ENCODE data around the gene ADGRV1.
"Not testable (repeated sequence)": the region's sequence is repeated elsewhere in the genome, so short reads cannot be mapped to it uniquely, and the experiment has no call there.

ADGRV1 gene

DNA sequence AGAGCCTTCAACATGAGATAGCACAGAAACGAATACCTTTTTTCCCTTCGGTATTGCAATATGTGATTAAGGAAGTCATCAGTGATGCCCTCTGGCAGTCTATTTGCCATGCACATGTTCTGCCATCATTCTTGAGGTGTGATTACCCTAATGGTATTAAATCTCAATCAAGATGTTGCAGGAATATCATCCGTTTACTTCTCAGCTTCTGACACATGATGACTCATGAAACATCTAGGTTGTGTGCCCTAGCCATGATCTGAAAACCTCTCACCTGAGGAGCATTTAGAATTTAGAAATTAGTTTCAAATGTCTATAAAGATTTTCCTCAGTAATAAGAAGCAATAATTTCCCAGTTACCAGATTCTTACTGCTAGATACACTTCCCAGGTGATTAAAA is 209.1 kb downstream of the ADGRV1 start:
- no peak for TF ChIP-seq CTCF (IDR thresholded peaks at IDR 0.05; ENCODE audit: insufficient read depth, missing control alignments)
- DNase-seq (ENCODE audit: insufficient read length, low spot score) (no peak), FAIRE-seq (no peak)

DNA sequence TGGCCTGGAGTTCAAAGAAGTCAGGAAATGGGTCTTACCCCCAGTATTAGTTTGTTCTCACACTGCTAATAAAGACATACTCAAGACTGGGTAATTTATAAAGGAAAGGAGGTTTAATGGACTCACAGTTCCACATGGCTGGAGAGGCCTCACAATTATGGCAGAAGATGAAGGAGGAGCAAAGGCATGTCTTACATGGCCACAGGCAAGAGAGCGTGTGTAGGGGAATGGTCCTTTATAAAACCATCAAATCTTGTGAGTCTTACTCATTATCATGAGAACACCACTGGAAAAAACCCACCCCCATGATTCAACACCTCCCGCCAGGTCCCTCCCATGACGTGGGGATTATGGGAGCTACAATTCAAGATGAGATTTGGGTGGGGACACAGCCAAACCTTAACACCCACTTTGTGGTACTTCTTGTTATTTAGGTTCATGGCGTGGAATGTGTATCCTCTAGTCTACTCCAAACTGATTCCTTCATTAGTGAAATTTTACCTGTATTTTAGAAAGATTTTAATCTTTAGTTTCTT is 211.5 kb downstream of the ADGRV1 start:
- not testable (repeated sequence) for FAIRE-seq; DNase-seq (ENCODE audit: insufficient read length, low spot score)

GRCh38 chr5:90777959-90778358 is 219.4 kb downstream of the ADGRV1 start:
- no peak for TF ChIP-seq CTCF (IDR thresholded peaks at IDR 0.05; ENCODE audit: insufficient read depth, missing control alignments)
- DNase-seq (ENCODE audit: insufficient read length, low spot score): no peak
- FAIRE-seq: no peak

DNA sequence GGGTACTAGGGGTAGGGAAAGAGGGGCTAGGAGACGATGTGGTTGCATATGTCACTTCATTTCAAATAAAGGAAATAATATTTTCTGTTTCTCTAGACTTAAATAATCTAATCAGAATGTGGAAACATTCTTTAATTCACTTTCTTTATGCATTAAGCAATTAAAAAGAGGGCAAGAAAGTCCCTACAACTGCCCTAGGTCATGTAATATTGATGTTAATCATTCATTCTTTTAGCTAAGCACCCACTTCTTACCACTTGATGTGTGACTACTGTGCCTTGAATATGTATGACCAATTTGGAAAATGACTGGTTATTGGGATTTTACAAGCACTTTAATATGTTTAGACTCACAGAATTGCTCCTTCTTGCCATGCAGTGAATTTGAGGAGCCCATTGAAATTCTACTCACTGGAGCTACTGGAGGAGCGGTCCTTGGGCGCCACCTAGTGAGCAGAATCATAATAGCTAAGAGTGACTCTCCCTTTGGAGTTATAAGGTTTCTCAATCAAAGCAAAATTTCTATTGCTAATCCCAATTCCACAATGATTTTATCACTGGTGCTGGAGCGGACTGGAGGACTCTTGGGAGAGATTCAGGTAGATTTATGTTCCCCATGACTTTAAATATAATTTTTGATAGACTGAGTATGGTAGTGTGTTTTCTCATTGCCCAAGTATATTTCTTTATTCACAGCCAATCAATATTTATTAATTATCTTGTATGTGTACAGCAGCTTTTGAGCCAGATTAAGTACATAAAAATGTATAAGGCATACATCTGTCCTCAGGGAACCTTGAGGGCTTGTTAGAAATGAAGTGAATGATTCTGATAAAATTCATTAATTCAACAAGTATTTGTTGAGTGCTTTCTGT is 225.1 kb downstream of the ADGRV1 start:
- DNase-seq (ENCODE audit: insufficient read length, low spot score) (no peak), FAIRE-seq (no peak)
- peak; percentile 93 for TF ChIP-seq CTCF (IDR thresholded peaks at IDR 0.05; ENCODE audit: insufficient read depth, missing control alignments)

- TF ChIP-seq CTCF (IDR thresholded peaks at IDR 0.05; ENCODE audit: insufficient read depth, missing control alignments): no peak
- FAIRE-seq (no peak), DNase-seq (ENCODE audit: insufficient read length, low spot score) (no peak)
Measured at GRCh38 chr5:90786756-90787155, 228.2 kb downstream of the ADGRV1 start.

- TF ChIP-seq CTCF (IDR thresholded peaks at IDR 0.05; ENCODE audit: insufficient read depth, missing control alignments): no peak
- no peak for DNase-seq (ENCODE audit: insufficient read length, low spot score)
- no peak for FAIRE-seq
Measured at GRCh38 chr5:90792725-90793124, 234.1 kb downstream of the ADGRV1 start.

DNA sequence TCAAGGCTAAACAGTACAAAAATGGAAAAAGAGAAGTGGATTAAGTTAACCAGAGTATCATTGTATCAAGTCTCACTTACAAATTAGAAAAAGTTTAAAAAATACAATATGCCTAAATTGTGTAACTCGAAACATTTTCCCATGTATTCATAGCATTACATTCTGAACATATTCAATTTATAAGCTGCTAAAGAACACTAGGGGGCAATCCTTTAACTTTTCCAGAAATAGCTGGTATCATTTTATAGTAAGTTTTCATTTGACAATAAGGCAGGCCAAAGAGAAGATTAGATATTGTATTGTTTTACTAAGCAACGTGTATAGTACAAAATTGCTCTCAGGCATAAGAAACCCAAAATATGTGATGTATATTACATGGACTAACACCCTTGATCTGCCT is 234.6 kb downstream of the ADGRV1 start:
- FAIRE-seq (no peak), DNase-seq (ENCODE audit: insufficient read length, low spot score) (no peak)
- TF ChIP-seq CTCF (IDR thresholded peaks at IDR 0.05; ENCODE audit: insufficient read depth, missing control alignments): no peak

- DNase-seq (ENCODE audit: insufficient read length, low spot score); FAIRE-seq: not testable (repeated sequence)
Measured at GRCh38 chr5:90796919-90797318, 238.3 kb downstream of the ADGRV1 start.

DNA sequence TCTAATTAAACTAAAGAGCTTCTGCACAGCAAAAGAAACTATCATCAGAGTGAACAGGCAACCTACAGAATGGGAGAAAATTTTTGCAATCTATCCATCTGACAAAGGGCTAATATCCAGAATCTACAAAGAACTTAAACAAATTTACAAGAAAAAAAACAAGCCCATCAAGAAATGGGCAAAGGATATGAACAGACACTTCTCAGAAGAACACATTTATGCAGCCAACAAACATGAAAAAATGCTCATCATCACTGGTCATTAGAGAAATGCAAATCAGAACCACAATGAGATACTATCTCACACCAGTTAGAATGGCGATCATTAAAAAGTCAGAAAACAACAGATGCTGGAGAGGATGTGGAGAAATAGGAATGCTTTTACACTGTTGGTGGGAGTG is 241.5 kb downstream of the ADGRV1 start:
- not testable (repeated sequence) for FAIRE-seq; DNase-seq (ENCODE audit: insufficient read length, low spot score)

GRCh38 chr5:90800515-90800914 is 241.9 kb downstream of the ADGRV1 start:
- not testable (repeated sequence) for DNase-seq (ENCODE audit: insufficient read length, low spot score); FAIRE-seq
